HEK293 (cell line): ENCODE measurements around the gene ZNF222.

Source experiments
- KLF10 ChIP-seq: fragments of 450-650 bp; IDR thresholded peaks from 2 replicates; pipeline ENCODE4 v1.5.1; 2018; ENCODE audit warnings: missing biosample characterization, mild to moderate bottlenecking, missing genetic modification characterization
- PATZ1 ChIP-seq: fragments of 450-650 bp; formaldehyde crosslinking; IDR thresholded peaks from 2 replicates; pipeline ENCODE4 v1.5.1; 2016; ENCODE audit warnings: missing biosample characterization, missing genetic modification characterization
- PBX3 ChIP-seq: sonication (generic); formaldehyde crosslinking; IDR thresholded peaks from 2 replicates; pipeline ENCODE4 v1.8.1; 2022; ENCODE audit warnings: mild to moderate bottlenecking, moderate library complexity, missing genetic modification reagents
- REPIN1 ChIP-seq: fragments of 450-650 bp; formaldehyde crosslinking; IDR thresholded peaks from 2 replicates; pipeline ENCODE4 v1.5.1; 2017; ENCODE audit warnings: missing biosample characterization, missing genetic modification characterization, low read depth
- SALL2 ChIP-seq: fragments of 450-650 bp; formaldehyde crosslinking; IDR thresholded peaks from 2 replicates; pipeline ENCODE4 v1.5.0; 2017; ENCODE audit warnings: missing biosample characterization, mild to moderate bottlenecking, missing genetic modification characterization, borderline replicate concordance
- SP2 ChIP-seq: fragments of 450-650 bp; formaldehyde crosslinking; IDR thresholded peaks from 2 replicates; pipeline ENCODE4 v1.5.1; 2016; ENCODE audit warnings: missing biosample characterization, missing genetic modification characterization
- YY2 ChIP-seq: fragments of 450-650 bp; formaldehyde crosslinking; IDR thresholded peaks from 2 replicates; pipeline ENCODE4 v1.5.1; 2016; ENCODE audit warnings: missing biosample characterization, missing genetic modification characterization
- ZBTB17 ChIP-seq: fragments of 450-650 bp; formaldehyde crosslinking; IDR thresholded peaks from 2 replicates; pipeline ENCODE4 v1.5.1; 2016; ENCODE audit warnings: missing biosample characterization, missing genetic modification characterization
- ZFP41 ChIP-seq: fragments of 450-650 bp; formaldehyde crosslinking; IDR thresholded peaks from 2 replicates; pipeline ENCODE4 v1.5.1; 2016; ENCODE audit warnings: missing biosample characterization, missing genetic modification characterization, borderline replicate concordance
- ZNF10 ChIP-seq: fragments of 450-650 bp; formaldehyde crosslinking; IDR thresholded peaks from 2 replicates; pipeline ENCODE4 v1.5.1; 2017; ENCODE audit warnings: missing biosample characterization, missing genetic modification characterization
- ZNF23 ChIP-seq: fragments of 450-650 bp; formaldehyde crosslinking; IDR thresholded peaks from 2 replicates; pipeline ENCODE4 v1.5.1; 2016; ENCODE audit warnings: missing biosample characterization, missing genetic modification characterization, borderline replicate concordance
- ZNF248 ChIP-seq: fragments of 450-650 bp; formaldehyde crosslinking; IDR thresholded peaks from 2 replicates; pipeline ENCODE4 v1.5.1; 2017; ENCODE audit warnings: missing biosample characterization, missing genetic modification characterization
- ZNF26 ChIP-seq: fragments of 450-650 bp; formaldehyde crosslinking; IDR thresholded peaks from 2 replicates; pipeline ENCODE4 v1.5.1; 2016; ENCODE audit warnings: missing biosample characterization, missing genetic modification characterization
- ZNF394 ChIP-seq: fragments of 450-650 bp; formaldehyde crosslinking; IDR thresholded peaks from 2 replicates; pipeline ENCODE4 v1.5.1; 2016; ENCODE audit warnings: missing biosample characterization, missing genetic modification characterization, mild to moderate bottlenecking, moderate library complexity, borderline replicate concordance
- ZNF544 ChIP-seq: fragments of 450-650 bp; formaldehyde crosslinking; IDR thresholded peaks from 2 replicates; pipeline ENCODE4 v1.5.0; 2017; ENCODE audit warnings: missing biosample characterization, missing genetic modification characterization
- ZNF571 ChIP-seq: fragments of 450-650 bp; formaldehyde crosslinking; IDR thresholded peaks from 2 replicates; pipeline ENCODE4 v1.5.0; 2017; ENCODE audit warnings: missing biosample characterization, missing genetic modification characterization
- ZNF585B ChIP-seq: fragments of 450-650 bp; formaldehyde crosslinking; IDR thresholded peaks from 2 replicates; pipeline ENCODE4 v1.5.1; 2016; ENCODE audit warnings: missing biosample characterization, missing genetic modification characterization
- ZNF600 ChIP-seq: fragments of 450-650 bp; formaldehyde crosslinking; IDR thresholded peaks from 2 replicates; pipeline ENCODE4 v1.5.1; 2016; ENCODE audit warnings: missing biosample characterization, missing genetic modification characterization
- ZNF654 ChIP-seq: fragments of 450-650 bp; formaldehyde crosslinking; IDR thresholded peaks from 2 replicates; pipeline ENCODE4 v1.5.1; 2016; ENCODE audit warnings: low read depth, missing biosample characterization, missing genetic modification characterization
- ZNF664 ChIP-seq: fragments of 450-650 bp; formaldehyde crosslinking; IDR thresholded peaks from 2 replicates; pipeline ENCODE4 v1.5.1; 2016; ENCODE audit warnings: missing biosample characterization, missing genetic modification characterization
- ZSCAN23 ChIP-seq: fragments of 450-650 bp; formaldehyde crosslinking; IDR thresholded peaks from 2 replicates; pipeline ENCODE4 v1.5.1; 2016; ENCODE audit warnings: missing biosample characterization, missing genetic modification characterization
- TF ChIP-seq, protein P1 (sequence below): fragments of 450-650 bp; formaldehyde crosslinking; IDR thresholded peaks from 2 replicates; pipeline ENCODE4 v1.5.1; 2016; ENCODE audit warnings: missing biosample characterization, missing genetic modification characterization, low read depth
- TF ChIP-seq, protein P2 (sequence below): fragments of 450-650 bp; formaldehyde crosslinking; IDR thresholded peaks from 2 replicates; pipeline ENCODE4 v1.5.1; 2016; ENCODE audit warnings: missing biosample characterization, missing genetic modification characterization
- TF ChIP-seq, protein P3 (sequence below): fragments of 450-650 bp; formaldehyde crosslinking; IDR thresholded peaks from 2 replicates; pipeline ENCODE4 v1.5.1; 2016; ENCODE audit warnings: missing biosample characterization, missing genetic modification characterization
- TF ChIP-seq, protein P4 (sequence below): fragments of 450-650 bp; formaldehyde crosslinking; IDR thresholded peaks from 2 replicates; pipeline ENCODE4 v1.5.1; 2016; ENCODE audit warnings: missing biosample characterization, missing genetic modification characterization
- TF ChIP-seq, protein P5 (sequence below): fragments of 450-650 bp; formaldehyde crosslinking; IDR thresholded peaks from 2 replicates; pipeline ENCODE4 v1.5.1; 2017; ENCODE audit warnings: missing biosample characterization, missing genetic modification characterization

ZNF222 gene

DNA sequence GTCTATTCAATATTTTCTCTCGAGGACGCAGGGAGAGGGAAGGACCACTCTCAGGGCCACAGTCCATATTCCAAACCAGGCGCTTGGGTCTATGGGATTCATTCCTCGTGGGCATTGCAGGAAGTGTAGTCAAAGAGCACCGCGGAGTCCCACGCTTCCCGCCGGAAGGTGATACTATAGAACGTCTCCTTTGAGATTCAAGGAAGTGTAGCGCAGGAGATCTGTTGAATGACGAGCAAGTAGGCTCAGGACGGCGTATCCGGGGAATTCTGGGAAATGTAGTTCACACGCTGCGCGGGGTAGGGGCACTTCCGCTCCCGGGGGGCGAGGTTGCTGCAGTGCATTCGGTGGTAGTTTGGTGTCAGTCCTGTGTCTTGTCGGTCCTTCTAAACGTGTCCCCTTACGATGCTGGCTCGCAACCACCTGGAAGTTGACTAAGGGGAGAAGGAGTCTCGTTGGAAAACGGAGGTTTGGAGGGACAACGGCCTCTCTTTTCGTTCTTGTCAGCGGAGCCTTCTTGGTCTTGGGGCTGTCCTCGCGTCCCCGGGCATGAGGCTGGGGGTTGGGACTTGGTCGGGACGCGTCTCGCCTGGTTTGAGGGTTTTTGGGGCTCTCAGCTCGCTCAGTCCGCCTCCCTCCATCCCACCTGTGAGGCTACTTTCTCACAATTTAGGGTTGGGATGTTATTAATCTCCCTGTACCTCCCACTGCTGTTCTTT is 46.8 kb downstream of the ZNF222 start, which contains the start of gene ZNF284 (continued):
- TF ChIP-seq ZNF26 (tag by site-specific recombination), result no peak
- TF ChIP-seq ZNF544 (tag by site-specific recombination), result no peak
- peak; percentile 83; the same call in 1 of the 2 replicates for TF ChIP-seq YY2 (tag by site-specific recombination)
- peak; percentile 100 for TF ChIP-seq ZBTB17 (tag by site-specific recombination)
- TF ChIP-seq ZNF585B (tag by site-specific recombination), result no peak
- TF ChIP-seq PATZ1, result peak; percentile 99
- TF ChIP-seq KLF10 (tag by site-specific recombination), result peak; percentile 36; the same call in 1 of the 2 replicates
- TF ChIP-seq, protein P1, sequence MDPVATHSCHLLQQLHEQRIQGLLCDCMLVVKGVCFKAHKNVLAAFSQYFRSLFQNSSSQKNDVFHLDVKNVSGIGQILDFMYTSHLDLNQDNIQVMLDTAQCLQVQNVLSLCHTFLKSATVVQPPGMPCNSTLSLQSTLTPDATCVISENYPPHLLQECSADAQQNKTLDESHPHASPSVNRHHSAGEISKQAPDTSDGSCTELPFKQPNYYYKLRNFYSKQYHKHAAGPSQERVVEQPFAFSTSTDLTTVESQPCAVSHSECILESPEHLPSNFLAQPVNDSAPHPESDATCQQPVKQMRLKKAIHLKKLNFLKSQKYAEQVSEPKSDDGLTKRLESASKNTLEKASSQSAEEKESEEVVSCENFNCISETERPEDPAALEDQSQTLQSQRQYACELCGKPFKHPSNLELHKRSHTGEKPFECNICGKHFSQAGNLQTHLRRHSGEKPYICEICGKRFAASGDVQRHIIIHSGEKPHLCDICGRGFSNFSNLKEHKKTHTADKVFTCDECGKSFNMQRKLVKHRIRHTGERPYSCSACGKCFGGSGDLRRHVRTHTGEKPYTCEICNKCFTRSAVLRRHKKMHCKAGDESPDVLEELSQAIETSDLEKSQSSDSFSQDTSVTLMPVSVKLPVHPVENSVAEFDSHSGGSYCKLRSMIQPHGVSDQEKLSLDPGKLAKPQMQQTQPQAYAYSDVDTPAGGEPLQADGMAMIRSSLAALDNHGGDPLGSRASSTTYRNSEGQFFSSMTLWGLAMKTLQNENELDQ (tag by site-specific recombination), result no peak
- no peak for TF ChIP-seq ZNF23 (tag by site-specific recombination)
- TF ChIP-seq ZNF571 (tag by site-specific recombination), result no peak
- TF ChIP-seq, protein P2, sequence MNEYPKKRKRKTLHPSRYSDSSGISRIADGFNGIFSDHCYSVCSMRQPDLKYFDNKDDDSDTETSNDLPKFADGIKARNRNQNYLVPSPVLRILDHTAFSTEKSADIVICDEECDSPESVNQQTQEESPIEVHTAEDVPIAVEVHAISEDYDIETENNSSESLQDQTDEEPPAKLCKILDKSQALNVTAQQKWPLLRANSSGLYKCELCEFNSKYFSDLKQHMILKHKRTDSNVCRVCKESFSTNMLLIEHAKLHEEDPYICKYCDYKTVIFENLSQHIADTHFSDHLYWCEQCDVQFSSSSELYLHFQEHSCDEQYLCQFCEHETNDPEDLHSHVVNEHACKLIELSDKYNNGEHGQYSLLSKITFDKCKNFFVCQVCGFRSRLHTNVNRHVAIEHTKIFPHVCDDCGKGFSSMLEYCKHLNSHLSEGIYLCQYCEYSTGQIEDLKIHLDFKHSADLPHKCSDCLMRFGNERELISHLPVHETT (tag by site-specific recombination), result peak; percentile 87; the same call in 1 of the 2 replicates
- TF ChIP-seq ZNF654, result no peak
- no peak for TF ChIP-seq PBX3 (CRISPR knock-in tag)
- TF ChIP-seq, protein P3, sequence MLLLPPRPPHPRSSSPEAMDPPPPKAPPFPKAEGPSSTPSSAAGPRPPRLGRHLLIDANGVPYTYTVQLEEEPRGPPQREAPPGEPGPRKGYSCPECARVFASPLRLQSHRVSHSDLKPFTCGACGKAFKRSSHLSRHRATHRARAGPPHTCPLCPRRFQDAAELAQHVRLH (tag by site-specific recombination), result peak; percentile 99
- TF ChIP-seq, protein P4, sequence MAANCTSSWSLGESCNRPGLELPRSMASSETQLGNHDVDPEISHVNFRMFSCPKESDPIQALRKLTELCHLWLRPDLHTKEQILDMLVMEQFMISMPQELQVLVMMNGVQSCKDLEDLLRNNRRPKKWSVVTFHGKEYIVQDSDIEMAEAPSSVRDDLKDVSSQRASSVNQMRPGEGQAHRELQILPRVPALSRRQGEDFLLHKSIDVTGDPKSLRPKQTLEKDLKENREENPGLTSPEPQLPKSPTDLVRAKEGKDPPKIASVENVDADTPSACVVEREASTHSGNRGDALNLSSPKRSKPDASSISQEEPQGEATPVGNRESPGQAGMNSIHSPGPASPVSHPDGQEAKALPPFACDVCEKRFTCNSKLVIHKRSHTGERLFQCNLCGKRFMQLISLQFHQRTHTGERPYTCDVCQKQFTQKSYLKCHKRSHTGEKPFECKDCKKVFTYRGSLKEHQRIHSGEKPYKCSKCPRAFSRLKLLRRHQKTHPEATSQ (tag by site-specific recombination), result peak; percentile 59; the same call in 1 of the 2 replicates
- TF ChIP-seq ZNF394 (tag by site-specific recombination), result peak; percentile 78; the same call in 1 of the 2 replicates
- no peak for TF ChIP-seq ZFP41 (tag by site-specific recombination)
- 0 out of 2 replicates have a peak, but pooled peaks have one; percentile 29 for TF ChIP-seq ZNF664
- no peak; the same call in 1 of the 2 replicates for TF ChIP-seq ZNF10
- TF ChIP-seq ZSCAN23 (tag by site-specific recombination), result no peak
- no peak for TF ChIP-seq ZNF248
- peak; percentile 80 for TF ChIP-seq SP2 (tag by site-specific recombination)
- TF ChIP-seq, protein P5, sequence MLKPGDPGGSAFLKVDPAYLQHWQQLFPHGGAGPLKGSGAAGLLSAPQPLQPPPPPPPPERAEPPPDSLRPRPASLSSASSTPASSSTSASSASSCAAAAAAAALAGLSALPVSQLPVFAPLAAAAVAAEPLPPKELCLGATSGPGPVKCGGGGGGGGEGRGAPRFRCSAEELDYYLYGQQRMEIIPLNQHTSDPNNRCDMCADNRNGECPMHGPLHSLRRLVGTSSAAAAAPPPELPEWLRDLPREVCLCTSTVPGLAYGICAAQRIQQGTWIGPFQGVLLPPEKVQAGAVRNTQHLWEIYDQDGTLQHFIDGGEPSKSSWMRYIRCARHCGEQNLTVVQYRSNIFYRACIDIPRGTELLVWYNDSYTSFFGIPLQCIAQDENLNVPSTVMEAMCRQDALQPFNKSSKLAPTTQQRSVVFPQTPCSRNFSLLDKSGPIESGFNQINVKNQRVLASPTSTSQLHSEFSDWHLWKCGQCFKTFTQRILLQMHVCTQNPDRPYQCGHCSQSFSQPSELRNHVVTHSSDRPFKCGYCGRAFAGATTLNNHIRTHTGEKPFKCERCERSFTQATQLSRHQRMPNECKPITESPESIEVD (tag by site-specific recombination), result no peak
- TF ChIP-seq SALL2 (tag by site-specific recombination), result no peak
- peak; percentile 95 for TF ChIP-seq ZNF600 (tag by site-specific recombination)
- TF ChIP-seq REPIN1 (tag by site-specific recombination), result peak; percentile 75; the same call in 1 of the 2 replicates
